Neural crest cell (in vitro differentiated cells): ENCODE results near the gene LARGE2. TPM values are rescaled to one million over a fixed set of nuclear protein-coding genes. Genes with fewer than 3 reads are reported as not detected.
A peak's percentile ranks its signal among the peaks of the same experiment; 100 is the strongest.

Experiments used
- DNase-seq: peaks from one replicate; pipeline ENCODE4 v3.0.0; 2021; ENCODE audit warnings: low read depth, mixed read lengths, low spot score
- H3K27ac Mint-ChIP-seq: one replicate; pipeline ENCODE4 v1.8.0; 2021; ENCODE audit warnings: mild to moderate bottlenecking, mixed read lengths; ENCODE audit not compliant: unreplicated experiment
- H3K27me3 Mint-ChIP-seq: 2 replicates; pipeline ENCODE4 v1.8.0; 2021; ENCODE audit warnings: low read depth, mild to moderate bottlenecking, mixed read lengths
- H3K36me3 Mint-ChIP-seq: 2 replicates; pipeline ENCODE4 v1.8.0; 2021; ENCODE audit warnings: low read depth, mild to moderate bottlenecking, mixed read lengths
- H3K4me1 Mint-ChIP-seq: 2 replicates; pipeline ENCODE4 v1.8.0; 2021; ENCODE audit warnings: mixed read lengths
- H3K4me3 Mint-ChIP-seq: one replicate; pipeline ENCODE4 v1.8.0; 2021; ENCODE audit warnings: mild to moderate bottlenecking, mixed read lengths
- H3K9me3 Mint-ChIP-seq: 2 replicates; pipeline ENCODE4 v1.8.0; 2021; ENCODE audit warnings: mixed read lengths
- CTCF ChIP-seq: fragments of 200-600 bp; sonication (generic); conservative IDR thresholded peaks from 2 replicates; pipeline ENCODE4 v1.5.0; 2021; ENCODE audit warnings: antibody characterized with exemption, mild to moderate bottlenecking
- total RNA-seq: library from RNA; stranded (reverse); gene quantifications from 2 replicates; pipeline ENCODE4 v1.2.1, GENCODE V29; 2021

The LARGE2 gene
- total RNA-seq, 1 donor from 2014 or later: not detected

GRCh38 chr11:45941285-45941684 lies 18.8 kb downstream of the LARGE2 start:
- no peak for TF ChIP-seq CTCF
- peaks cover 6% of the 10 kb centered on the region for H3K36me3 Mint-ChIP-seq
- no peak for DNase-seq
- no peak overlapping the region for H3K27ac Mint-ChIP-seq
- no peaks in the 10 kb centered on the region for H3K9me3 Mint-ChIP-seq
- H3K27me3 Mint-ChIP-seq: no peaks in the 10 kb centered on the region
- no peaks in the 10 kb centered on the region for H3K4me1 Mint-ChIP-seq
- no peak overlapping the region for H3K4me3 Mint-ChIP-seq

- no peak for DNase-seq
These were observed 19.9 kb downstream of the LARGE2 start for GRCh38 chr11:45942381-45942780.

GRCh38 chr11:45945397-45945999 lies 23.0 kb downstream of the LARGE2 start:
- Mint-ChIP-seq H3K27ac (no peak overlapping the region), H3K4me1 (peaks cover 23% of the 10 kb centered on the region), H3K4me3 (no peak overlapping the region), H3K27me3 (no peaks in the 10 kb centered on the region), H3K36me3 (peaks cover 8% of the 10 kb centered on the region), H3K9me3 (no peaks in the 10 kb centered on the region)
- TF ChIP-seq CTCF: no peak
- no peak for DNase-seq

More at GRCh38 chr11:45942381-45942780, 19.9 kb downstream of the LARGE2 start:
- no peaks in the 10 kb centered on the region for H3K9me3 Mint-ChIP-seq
- H3K36me3 Mint-ChIP-seq: peaks cover 6% of the 10 kb centered on the region
- no peak for TF ChIP-seq CTCF
- H3K4me3 Mint-ChIP-seq: no peak overlapping the region
- H3K4me1 Mint-ChIP-seq: peaks cover 4% of the 10 kb centered on the region
- H3K27me3 Mint-ChIP-seq: no peaks in the 10 kb centered on the region
- no peak overlapping the region for H3K27ac Mint-ChIP-seq

- no peak for DNase-seq
- Mint-ChIP-seq H3K4me3 (no peak overlapping the region), H3K27ac (peak overlapping the region; percentile 48), H3K36me3 (peaks cover 8% of the 10 kb centered on the region), H3K27me3 (no peaks in the 10 kb centered on the region), H3K4me1 (peaks cover 23% of the 10 kb centered on the region), H3K9me3 (no peaks in the 10 kb centered on the region)
- no peak for TF ChIP-seq CTCF
These were observed 25.4 kb downstream of the LARGE2 start for GRCh38 chr11:45947885-45948284.

- DNase-seq: no peak
- peaks cover 8% of the 10 kb centered on the region for H3K36me3 Mint-ChIP-seq
- H3K27ac Mint-ChIP-seq: no peak overlapping the region
These were observed 25.9 kb downstream of the LARGE2 start for GRCh38 chr11:45948356-45948755.

More at GRCh38 chr11:45948356-45948755, 25.9 kb downstream of the LARGE2 start:
- Mint-ChIP-seq H3K4me3 (no peak overlapping the region), H3K9me3 (no peaks in the 10 kb centered on the region), H3K27me3 (no peaks in the 10 kb centered on the region), H3K4me1 (peaks cover 23% of the 10 kb centered on the region)
- no peak for TF ChIP-seq CTCF
